Rectal smooth muscle tissue (tissue), 1 donor: Measurements from ENCODE around the gene ADAMTS6.
"Not testable (repeated sequence)": the region's sequence is repeated elsewhere in the genome, so short reads cannot be mapped to it uniquely, and the experiment has no call there.

ENCODE experiments used
- H3K27ac ChIP-seq: one replicate; pipeline ENCODE4 v1.7.0; 2013; ENCODE audit warnings: low read depth, low read length, inconsistent platforms
- H3K27me3 ChIP-seq: one replicate; pipeline ENCODE4 v1.7.0; 2013; ENCODE audit warnings: low read length; ENCODE audit not compliant: control insufficient read depth, insufficient read depth
- H3K36me3 ChIP-seq: one replicate; pipeline ENCODE4 v1.7.0; 2013; ENCODE audit warnings: low read length; ENCODE audit not compliant: control insufficient read depth, insufficient read depth
- H3K4me1 ChIP-seq: one replicate; pipeline ENCODE4 v1.7.0; 2013; ENCODE audit warnings: low read length; ENCODE audit not compliant: control insufficient read depth, insufficient read depth
- H3K4me3 ChIP-seq: one replicate; pipeline ENCODE4 v1.7.0; 2013; ENCODE audit warnings: low read length
- H3K9ac ChIP-seq: one replicate; pipeline ENCODE4 v1.7.0; 2013; ENCODE audit warnings: low read length

The ADAMTS6 gene

DNA sequence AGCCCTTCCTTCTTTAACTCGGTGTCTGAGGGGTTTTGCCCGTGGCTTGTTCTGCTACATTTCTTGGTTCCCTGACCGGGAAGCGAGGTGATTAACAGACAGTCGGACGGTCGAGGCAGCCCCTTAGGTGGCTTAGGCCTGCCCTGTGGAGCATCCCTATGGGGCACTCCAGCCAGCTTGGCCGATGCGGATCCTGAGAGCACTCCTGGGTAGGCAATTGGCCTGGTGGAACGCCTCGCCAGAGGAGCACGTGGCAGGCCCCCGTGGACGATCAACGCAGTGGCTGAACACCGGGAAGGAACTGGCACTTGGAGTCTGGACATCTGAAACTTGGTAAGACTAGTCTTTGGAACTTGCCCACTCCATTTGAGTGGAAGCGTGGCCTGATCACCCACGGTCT lies 307.5 kb downstream of the ADAMTS6 start:
- not testable (repeated sequence) for H3K27ac ChIP-seq, H3K4me1 ChIP-seq, H3K36me3 ChIP-seq, H3K4me3 ChIP-seq, H3K9ac ChIP-seq, H3K27me3 ChIP-seq

DNA sequence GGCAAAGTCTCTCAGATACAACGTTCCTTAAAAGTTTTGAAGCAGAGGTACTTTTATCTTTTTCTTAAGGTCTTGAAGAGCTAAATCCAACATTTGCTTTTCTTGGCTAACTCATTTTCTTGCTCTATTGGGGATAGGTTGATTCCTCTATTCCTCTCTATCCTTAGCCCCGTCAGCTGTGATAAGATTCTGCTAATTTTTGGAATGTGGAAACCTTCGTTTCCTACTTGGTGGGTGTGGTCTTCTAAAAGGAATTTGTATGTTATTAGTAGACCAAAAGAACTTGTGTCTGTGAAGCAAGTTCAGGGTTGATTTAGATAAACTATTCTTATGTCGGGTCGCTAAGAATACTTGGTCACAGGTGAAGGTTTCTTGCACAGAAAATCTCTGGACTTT lies 308.6 kb downstream of the ADAMTS6 start:
- Histone ChIP-seq H3K9ac (no peak overlapping the region), H3K27me3 (no peaks in the 10 kb centered on the region), H3K27ac (no peak overlapping the region), H3K4me1 (no peaks in the 10 kb centered on the region), H3K4me3 (no peak overlapping the region), H3K36me3 (no peaks in the 10 kb centered on the region)

DNA sequence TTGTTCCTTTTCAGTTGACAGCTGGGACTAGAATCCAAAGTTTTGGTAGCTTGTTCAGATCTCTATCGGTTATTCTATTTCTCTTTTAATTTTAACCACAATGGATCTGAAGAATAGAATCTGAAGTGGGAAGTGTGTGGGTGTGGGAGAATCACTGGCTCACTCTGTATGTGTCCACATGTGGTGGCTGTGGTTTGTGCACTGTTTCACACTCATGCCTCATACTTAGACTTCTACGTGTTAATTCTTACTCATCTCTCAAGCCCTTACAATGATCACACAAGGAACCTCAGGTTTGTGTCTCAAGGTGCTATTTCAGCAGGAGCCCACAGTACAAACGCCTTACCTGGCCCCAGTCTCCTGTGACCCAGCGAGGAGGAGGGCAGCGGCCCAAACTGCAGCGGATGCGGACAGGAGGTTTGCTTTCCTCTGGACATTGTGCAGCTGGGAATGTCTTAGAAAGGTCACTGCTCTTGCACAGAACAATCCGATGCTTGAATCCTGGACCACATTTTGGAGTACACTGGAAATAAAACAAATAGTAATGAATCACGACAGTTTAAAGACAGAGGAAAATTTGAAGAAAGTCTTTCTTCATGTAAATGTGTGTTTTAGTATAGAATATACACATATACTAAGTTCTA lies 309.1 kb downstream of the ADAMTS6 start:
- no peaks in the 10 kb centered on the region for H3K4me1 ChIP-seq
- H3K27ac ChIP-seq, result no peak overlapping the region
- H3K27me3 ChIP-seq, result no peaks in the 10 kb centered on the region

DNA sequence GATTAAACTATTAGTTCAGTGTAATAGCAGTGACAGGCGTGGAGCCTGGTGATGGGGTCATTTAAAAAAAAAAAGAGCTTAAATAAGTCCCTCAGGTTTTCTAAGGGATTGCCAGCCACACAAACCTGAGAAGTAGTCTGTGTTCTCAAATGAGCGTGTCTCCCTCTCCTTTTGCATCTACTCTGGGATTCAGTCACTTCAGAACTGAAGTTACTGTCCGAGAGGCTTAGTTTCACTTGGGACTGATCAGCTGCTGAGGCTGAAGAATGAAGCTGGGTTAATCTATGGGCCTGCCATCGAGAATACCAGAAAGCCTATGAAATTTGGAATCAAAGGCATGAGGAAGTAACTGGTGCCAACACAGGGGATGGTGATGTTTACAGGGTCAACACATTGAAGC lies 310.1 kb downstream of the ADAMTS6 start:
- Histone ChIP-seq H3K9ac (no peak overlapping the region), H3K36me3 (no peaks in the 10 kb centered on the region), H3K4me1 (no peaks in the 10 kb centered on the region), H3K27me3 (no peaks in the 10 kb centered on the region), H3K4me3 (no peak overlapping the region), H3K27ac (no peak overlapping the region)

More for the DNA sequence above, 309.1 kb downstream of the ADAMTS6 start:
- H3K4me3 ChIP-seq, result no peak overlapping the region
- H3K9ac ChIP-seq, result no peak overlapping the region
- H3K36me3 ChIP-seq, result no peaks in the 10 kb centered on the region

DNA sequence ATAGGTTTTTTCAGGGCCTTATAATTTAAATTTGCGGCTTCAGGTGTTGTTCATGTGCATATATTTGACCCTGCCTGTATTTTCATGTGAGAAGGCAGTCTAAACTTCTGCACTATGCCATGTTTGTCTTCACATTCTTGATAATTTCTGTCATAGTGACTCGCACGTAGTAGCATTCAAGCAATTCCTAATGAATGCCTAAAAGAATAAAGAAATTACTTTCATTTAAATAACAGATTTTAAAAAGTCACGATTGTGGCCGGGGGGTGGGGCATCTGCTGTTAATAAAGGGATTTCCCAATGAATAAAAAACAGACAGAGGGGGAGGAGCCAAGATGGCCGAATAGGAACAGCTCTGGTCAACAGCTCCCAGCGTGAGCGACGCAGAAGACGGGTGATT lies 318.0 kb downstream of the ADAMTS6 start:
- Histone ChIP-seq H3K27me3 (no peaks in the 10 kb centered on the region), H3K9ac (no peak overlapping the region), H3K36me3 (no peaks in the 10 kb centered on the region), H3K4me1 (no peaks in the 10 kb centered on the region), H3K4me3 (no peak overlapping the region), H3K27ac (no peak overlapping the region)

DNA sequence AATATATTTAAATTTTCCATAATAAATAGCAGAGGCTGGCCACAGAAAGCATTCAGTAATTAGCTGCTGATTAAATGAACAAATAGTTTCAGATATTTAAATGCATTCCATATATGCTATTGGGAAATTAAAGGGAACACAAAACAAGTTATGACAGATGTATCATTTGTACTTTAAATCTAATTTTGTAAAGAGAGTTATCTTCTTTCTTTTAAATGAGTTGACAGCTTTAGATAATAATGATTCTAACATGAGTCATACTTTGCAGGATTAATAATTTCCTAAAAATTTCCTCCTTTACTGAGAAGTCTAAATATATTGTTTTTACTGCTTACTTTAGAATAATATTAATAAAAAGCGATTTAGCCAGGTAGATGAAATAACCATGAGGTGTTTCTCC lies 320.1 kb downstream of the ADAMTS6 start:
- Histone ChIP-seq H3K4me1 (no peaks in the 10 kb centered on the region), H3K9ac (no peak overlapping the region), H3K36me3 (no peaks in the 10 kb centered on the region), H3K27me3 (no peaks in the 10 kb centered on the region), H3K4me3 (no peak overlapping the region), H3K27ac (no peak overlapping the region)

DNA sequence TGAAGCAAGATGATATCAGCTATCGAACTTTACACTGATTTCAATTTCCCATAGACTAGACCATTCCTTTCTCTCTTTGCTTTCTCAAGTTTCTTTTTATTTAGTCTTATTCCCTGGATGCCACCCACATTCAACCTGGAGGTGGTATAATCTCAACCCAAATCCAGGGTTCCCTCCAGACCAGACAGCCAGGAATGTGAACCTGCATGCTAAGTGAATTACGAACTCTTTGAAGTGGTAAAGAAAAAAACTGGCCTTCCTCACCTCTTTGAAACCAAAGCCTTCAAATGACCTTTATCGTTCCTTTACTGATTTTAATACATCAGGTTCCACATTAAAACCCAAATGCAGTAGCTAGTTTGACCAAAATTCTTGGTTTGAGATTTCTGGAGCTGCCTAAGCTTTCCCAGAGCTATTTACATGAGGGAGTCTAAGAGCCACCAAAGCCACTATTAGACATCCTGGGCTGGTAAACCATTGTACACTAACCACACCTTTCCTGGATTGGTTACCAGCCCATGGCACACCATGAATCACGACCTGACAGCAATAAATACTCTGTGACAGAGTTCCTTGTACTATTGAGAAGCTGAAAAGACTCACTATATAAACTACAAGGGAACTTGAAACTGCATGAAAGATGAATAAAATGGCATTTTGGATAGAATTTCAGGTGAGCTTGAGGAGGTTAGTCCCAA lies 323.7 kb downstream of the ADAMTS6 start:
- Histone ChIP-seq H3K9ac (no peak overlapping the region), H3K27me3 (no peaks in the 10 kb centered on the region), H3K4me1 (no peaks in the 10 kb centered on the region), H3K27ac (no peak overlapping the region), H3K4me3 (no peak overlapping the region), H3K36me3 (no peaks in the 10 kb centered on the region)

DNA sequence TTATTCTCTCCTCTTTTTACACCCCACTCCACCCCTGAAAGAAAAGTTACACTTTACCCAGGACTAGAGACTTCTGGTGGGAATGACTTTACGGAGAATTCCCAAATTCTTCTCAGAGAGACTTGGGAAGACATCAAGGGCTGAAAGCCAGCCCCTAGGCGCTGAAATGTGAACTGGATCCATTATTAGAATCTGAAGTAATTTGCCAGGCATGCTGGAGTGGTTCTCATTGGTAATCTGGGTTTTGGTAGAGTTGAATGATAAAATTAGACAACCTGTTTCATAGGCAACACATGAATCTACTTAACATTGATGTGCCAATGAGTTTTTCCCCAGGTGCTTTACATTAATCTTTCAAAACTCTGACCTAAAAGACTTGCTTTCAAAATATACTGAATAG lies 324.8 kb downstream of the ADAMTS6 start:
- no peaks in the 10 kb centered on the region for H3K36me3 ChIP-seq
- H3K9ac ChIP-seq, result no peak overlapping the region
- no peak overlapping the region for H3K4me3 ChIP-seq
- no peaks in the 10 kb centered on the region for H3K27me3 ChIP-seq
- no peaks in the 10 kb centered on the region for H3K4me1 ChIP-seq
- H3K27ac ChIP-seq, result no peak overlapping the region

DNA sequence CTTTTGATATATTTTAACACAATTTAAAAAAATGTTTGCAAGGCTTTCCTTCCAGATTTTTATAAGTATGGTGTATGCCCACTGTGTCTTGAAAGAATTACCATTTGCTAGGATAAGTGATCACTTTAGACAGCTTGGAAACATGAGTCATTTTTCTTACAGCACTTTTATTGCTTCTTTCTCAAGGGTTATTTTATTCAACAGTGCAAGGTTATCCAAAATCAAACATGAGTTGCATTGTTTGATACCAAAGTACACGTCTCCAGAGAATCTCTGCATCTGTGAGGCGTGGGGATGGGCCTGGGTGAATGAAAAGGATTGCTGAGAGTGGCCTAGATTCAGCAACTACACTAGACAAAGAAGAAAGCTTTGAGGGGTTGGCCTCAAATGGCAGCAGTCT lies 329.6 kb downstream of the ADAMTS6 start:
- Histone ChIP-seq H3K27me3 (no peaks in the 10 kb centered on the region), H3K4me1 (no peaks in the 10 kb centered on the region), H3K4me3 (no peak overlapping the region), H3K9ac (no peak overlapping the region), H3K36me3 (no peaks in the 10 kb centered on the region), H3K27ac (no peak overlapping the region)

DNA sequence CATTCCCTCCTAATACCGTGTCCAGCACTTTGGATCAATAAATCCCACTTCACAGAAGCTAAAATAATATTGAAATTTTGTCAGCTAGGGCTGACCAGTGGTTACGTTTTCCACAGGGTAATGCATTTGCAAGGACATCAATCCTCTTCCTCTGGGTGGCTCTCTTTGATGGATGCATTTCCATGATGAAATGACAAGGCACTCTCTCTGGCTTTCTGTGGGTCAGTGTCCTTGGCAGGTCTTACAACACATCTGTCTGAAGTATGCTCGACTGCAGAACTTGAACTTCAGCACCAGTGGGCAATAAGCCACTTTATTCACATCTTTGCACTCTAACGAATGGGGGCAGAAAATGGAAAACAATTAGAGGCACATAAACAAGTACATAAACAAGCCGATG lies 330.1 kb downstream of the ADAMTS6 start:
- H3K4me3 ChIP-seq, result no peak overlapping the region
- no peaks in the 10 kb centered on the region for H3K4me1 ChIP-seq
- H3K27ac ChIP-seq, result no peak overlapping the region
- no peaks in the 10 kb centered on the region for H3K27me3 ChIP-seq
- H3K9ac ChIP-seq, result no peak overlapping the region
- H3K36me3 ChIP-seq, result no peaks in the 10 kb centered on the region

DNA sequence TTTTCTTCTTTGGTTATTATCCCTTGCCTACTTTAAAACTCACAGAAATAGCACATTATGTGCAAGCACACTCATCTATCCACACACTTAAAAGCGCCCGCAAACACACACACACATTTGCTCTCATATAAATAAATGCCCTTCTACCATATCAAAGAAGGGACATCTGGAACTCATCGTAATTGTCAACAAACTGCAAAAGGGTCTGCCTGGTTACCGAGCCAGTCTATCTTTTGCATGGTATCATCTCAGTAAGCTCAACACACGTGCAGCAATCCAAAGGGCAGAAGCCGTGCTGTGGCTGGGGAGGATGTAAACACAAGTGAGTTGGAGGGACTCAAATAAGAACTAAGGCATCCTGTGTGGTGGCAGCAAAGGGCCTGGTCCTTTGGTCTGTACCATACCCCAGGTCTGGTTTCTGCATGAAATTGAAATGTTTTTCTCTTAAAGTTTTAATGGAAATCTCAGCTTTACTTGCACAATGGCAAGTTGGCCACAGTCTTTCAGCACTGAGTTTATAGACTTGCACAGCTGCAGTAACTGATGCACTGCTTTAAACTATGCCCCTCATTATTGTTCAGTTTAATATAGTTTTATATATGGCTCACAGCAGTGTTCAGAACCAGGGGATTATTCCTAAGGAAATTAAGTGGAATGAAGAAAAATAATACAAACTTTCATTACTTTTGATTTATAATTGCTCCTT lies 331.0 kb downstream of the ADAMTS6 start:
- no peak overlapping the region for H3K4me3 ChIP-seq
- H3K4me1 ChIP-seq, result no peaks in the 10 kb centered on the region
- no peak overlapping the region for H3K27ac ChIP-seq
- no peaks in the 10 kb centered on the region for H3K27me3 ChIP-seq
- no peaks in the 10 kb centered on the region for H3K36me3 ChIP-seq
- no peak overlapping the region for H3K9ac ChIP-seq

DNA sequence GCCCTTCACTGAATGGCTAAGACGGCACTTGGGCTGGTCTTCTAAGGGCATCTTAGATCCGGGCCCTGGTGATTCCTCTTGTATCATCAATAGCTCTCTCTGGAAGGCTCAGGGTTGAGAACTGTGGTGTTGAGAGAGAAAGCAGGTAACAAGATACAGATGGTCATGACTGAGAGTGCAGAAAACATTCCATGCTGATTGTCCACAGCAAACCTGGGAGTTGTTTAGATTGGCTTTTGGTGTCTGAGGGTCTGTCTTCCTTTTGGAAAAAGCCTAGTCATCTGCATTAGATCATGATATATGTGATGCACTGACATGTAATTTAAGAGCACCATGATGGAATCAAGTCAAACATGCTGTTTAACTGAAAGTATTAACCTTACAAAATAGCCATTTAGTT lies 331.9 kb downstream of the ADAMTS6 start:
- H3K36me3 ChIP-seq, result no peaks in the 10 kb centered on the region
- no peaks in the 10 kb centered on the region for H3K27me3 ChIP-seq
- H3K9ac ChIP-seq, result no peak overlapping the region
- H3K4me3 ChIP-seq, result no peak overlapping the region
- H3K4me1 ChIP-seq, result no peaks in the 10 kb centered on the region
- no peak overlapping the region for H3K27ac ChIP-seq
